ENCODE measurements around the gene OR2H2. TPM values are rescaled to one million over a fixed set of nuclear protein-coding genes. Genes with fewer than 3 reads are reported as not detected.

Gene OR2H2
- total RNA-seq, 1 experiment from 2014 or later, result not detected

DNA sequence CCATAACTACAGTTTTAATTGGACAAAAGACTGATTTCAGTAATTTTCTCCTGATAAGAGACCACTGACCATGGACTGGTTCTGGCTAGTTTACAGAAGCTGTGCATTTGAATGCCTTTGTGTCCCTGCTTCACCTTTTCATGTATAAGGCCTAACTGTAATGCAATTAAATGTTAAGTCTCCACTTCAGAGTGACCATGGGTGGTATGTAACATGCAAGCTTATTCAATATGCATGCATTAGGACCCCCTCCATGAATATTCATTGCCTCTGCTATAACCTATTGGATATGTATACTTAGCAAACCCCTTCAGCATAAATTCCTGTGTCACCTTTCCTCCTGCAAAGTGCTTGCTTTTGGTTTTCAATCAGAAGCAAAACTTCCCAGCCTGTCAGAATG is 27.6 kb upstream of the OR2H2 start:
- Histone ChIP-seq H3K79me2 (ENCODE audit: low read length) (no peaks in the 10 kb centered on the region), H3K9me3 (ENCODE audit: low read length) (no peaks in the 10 kb centered on the region), H3K36me3 (ENCODE audit: low read depth, low read length) (no peaks in the 10 kb centered on the region), H3K4me3 (ENCODE audit: low read length) (no peak overlapping the region), H3K27me3 (ENCODE audit: low read length) (peaks cover 87% of the 10 kb centered on the region), H3F3A (ENCODE audit: low read length, unreplicated experiment) (no peaks in the 10 kb centered on the region), H4K20me1 (ENCODE audit: low read length) (no peaks in the 10 kb centered on the region), H3K4me2 (ENCODE audit: low read length) (no peak overlapping the region), H3K9me2 (replicated peaks; ENCODE audit: low read length) (no peaks in the 10 kb centered on the region), H3K27ac (ENCODE audit: low read length) (no peak overlapping the region), H2AFZ (ENCODE audit: low read length) (no peak overlapping the region), H3K9ac (ENCODE audit: low read length) (no peak overlapping the region), H3K4me1 (ENCODE audit: insufficient read depth, low read length) (no peaks in the 10 kb centered on the region)
- intact Hi-C loops (cut with micrococcal nuclease), result no loop called here
- BruUV-seq (replicated peaks), result no TSS peak
- ChIA-PET CTCF (no interaction called here), POLR2A (ENCODE audit: unreplicated experiment) (no interaction called here)
- ATAC-seq (no peak), DNase-seq (no peak)
- no peak for TF ChIP-seq EZH2phosphoT487 (IDR thresholded peaks at IDR 0.05; ENCODE audit: borderline replicate concordance, low read length)
- TF ChIP-seq, protein P1, sequence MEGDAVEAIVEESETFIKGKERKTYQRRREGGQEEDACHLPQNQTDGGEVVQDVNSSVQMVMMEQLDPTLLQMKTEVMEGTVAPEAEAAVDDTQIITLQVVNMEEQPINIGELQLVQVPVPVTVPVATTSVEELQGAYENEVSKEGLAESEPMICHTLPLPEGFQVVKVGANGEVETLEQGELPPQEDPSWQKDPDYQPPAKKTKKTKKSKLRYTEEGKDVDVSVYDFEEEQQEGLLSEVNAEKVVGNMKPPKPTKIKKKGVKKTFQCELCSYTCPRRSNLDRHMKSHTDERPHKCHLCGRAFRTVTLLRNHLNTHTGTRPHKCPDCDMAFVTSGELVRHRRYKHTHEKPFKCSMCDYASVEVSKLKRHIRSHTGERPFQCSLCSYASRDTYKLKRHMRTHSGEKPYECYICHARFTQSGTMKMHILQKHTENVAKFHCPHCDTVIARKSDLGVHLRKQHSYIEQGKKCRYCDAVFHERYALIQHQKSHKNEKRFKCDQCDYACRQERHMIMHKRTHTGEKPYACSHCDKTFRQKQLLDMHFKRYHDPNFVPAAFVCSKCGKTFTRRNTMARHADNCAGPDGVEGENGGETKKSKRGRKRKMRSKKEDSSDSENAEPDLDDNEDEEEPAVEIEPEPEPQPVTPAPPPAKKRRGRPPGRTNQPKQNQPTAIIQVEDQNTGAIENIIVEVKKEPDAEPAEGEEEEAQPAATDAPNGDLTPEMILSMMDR (conservative IDR thresholded peaks at IDR 0.05; ENCODE audit: low read depth, low read length), result no peak
- TF ChIP-seq EZH2 (IDR thresholded peaks at IDR 0.05; ENCODE audit: low read length, unreplicated experiment), result no peak

DNA sequence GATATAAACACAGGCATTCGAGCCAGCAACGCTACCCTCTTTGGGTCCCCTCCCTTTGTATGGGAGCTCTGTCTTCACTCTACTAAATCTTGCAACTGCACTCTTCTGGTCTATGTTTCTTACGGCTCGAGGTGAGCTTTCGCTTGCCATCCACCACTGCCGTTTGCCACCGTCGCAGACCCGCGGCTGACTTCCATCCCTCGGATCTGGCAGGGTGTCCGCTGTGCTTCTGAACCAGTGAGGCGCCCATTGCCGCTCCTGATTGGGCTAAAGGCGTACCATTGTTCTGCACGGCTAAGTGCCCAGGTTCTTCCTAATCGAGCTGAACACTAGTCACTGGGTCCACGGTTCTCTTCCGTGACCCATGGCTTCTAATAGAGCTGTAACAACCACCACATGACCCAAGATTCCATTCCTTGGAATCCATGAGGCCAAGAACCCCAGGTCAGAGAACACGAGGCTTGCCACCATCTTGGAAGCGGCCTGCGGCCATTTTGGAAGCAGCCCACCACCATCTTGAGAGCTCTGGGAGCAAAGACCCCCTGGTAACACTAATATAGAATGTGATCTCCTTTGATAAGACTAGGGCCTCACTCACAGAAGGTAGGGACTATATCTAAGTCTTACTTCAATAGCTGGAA is 26.4 kb upstream of the OR2H2 start:
- H3K9me2 ChIP-seq (replicated peaks; ENCODE audit: low read length), result no peaks in the 10 kb centered on the region
- H3K4me2 ChIP-seq (ENCODE audit: low read length), result no peak overlapping the region
- no peak overlapping the region for H3K4me3 ChIP-seq (ENCODE audit: low read length)
- H4K20me1 ChIP-seq (ENCODE audit: low read length), result no peaks in the 10 kb centered on the region
- TF ChIP-seq EZH2 (IDR thresholded peaks at IDR 0.05; ENCODE audit: low read length, unreplicated experiment) (no peak), EZH2phosphoT487 (IDR thresholded peaks at IDR 0.05; ENCODE audit: borderline replicate concordance, low read length) (no peak)
- TF ChIP-seq, protein P1 (conservative IDR thresholded peaks at IDR 0.05; ENCODE audit: low read depth, low read length), result no peak
- no peak for DNase-seq
- H3K4me1 ChIP-seq (ENCODE audit: insufficient read depth, low read length), result no peaks in the 10 kb centered on the region
- H3K9me3 ChIP-seq (ENCODE audit: low read length), result no peaks in the 10 kb centered on the region
- no peak overlapping the region for H3K9ac ChIP-seq (ENCODE audit: low read length)
- intact Hi-C loops (cut with micrococcal nuclease), result no loop called here
- CTCF ChIA-PET, result no interaction called here
- no peak for ATAC-seq
- H3K79me2 ChIP-seq (ENCODE audit: low read length), result no peaks in the 10 kb centered on the region
- BruUV-seq (replicated peaks), result no TSS peak
- POLR2A ChIA-PET (ENCODE audit: unreplicated experiment), result no interaction called here
- H3F3A ChIP-seq (ENCODE audit: low read length, unreplicated experiment), result no peaks in the 10 kb centered on the region
- H3K36me3 ChIP-seq (ENCODE audit: low read depth, low read length), result no peaks in the 10 kb centered on the region
- no peak overlapping the region for H3K27ac ChIP-seq (ENCODE audit: low read length)
- peaks cover 86% of the 10 kb centered on the region for H3K27me3 ChIP-seq (ENCODE audit: low read length)
- H2AFZ ChIP-seq (ENCODE audit: low read length), result no peak overlapping the region

DNA sequence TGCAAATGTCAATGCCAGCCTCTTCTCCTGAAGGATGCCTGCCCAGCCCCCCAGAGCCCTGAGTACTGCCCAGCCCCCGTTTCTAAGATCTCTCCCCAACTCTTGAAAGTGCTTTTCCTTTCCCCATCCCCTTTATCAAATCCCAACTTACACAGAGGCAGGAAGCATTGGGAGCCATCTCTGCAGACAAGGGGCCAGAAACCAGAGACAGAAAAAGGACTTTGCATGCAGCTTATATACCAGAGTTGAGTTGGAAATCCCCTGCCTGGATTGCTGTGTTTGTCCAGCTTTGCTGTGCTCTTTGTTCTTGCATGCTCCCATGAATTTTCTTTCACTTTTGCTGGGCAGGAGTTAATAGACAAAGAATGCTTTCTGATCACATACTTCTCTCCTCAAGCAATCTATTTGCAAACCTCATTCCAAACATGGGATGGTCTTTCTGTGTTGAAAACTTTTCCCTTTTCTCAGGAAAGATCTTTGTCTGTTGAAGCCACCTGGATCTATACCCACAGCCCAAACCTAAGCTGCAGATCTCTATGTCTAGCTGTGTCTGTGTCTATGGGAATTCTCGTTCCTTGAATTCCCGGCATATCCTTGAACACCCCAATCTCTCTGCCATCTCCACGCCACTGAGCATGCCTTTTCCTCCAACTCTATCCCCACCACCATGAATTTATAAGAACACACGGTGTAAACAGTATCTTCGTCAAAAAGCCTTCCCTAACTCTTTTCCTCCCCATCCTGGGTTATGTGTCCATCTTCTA is 25.2 kb upstream of the OR2H2 start, which contains the start of gene UBD:
TSS of gene UBD (minus strand) at position 209 of the 764 bp plus-strand sequence. CDS start at position 178, 31 bp downstream.
- Histone ChIP-seq H3K36me3 (ENCODE audit: low read depth, low read length) (no peaks in the 10 kb centered on the region), H3K4me2 (ENCODE audit: low read length) (no peak within 1 kb of the TSS), H3K4me1 (ENCODE audit: insufficient read depth, low read length) (no peaks in the 10 kb centered on the region), H3K27ac (ENCODE audit: low read length) (no peak within 1 kb of the TSS), H3K27me3 (ENCODE audit: low read length) (peaks cover 75% of the 10 kb centered on the region), H3F3A (ENCODE audit: low read length, unreplicated experiment) (no peaks in the 10 kb centered on the region), H2AFZ (ENCODE audit: low read length) (no peak within 1 kb of the TSS), H3K9me3 (ENCODE audit: low read length) (no peaks in the 10 kb centered on the region), H3K9me2 (replicated peaks; ENCODE audit: low read length) (no peaks in the 10 kb centered on the region), H4K20me1 (ENCODE audit: low read length) (no peaks in the 10 kb centered on the region), H3K79me2 (ENCODE audit: low read length) (no peaks in the 10 kb centered on the region), H3K4me3 (ENCODE audit: low read length) (no peak within 1 kb of the TSS), H3K9ac (ENCODE audit: low read length) (no peak within 1 kb of the TSS)
- intact Hi-C loops (cut with micrococcal nuclease), result no loop called here
- TF ChIP-seq EZH2phosphoT487 (IDR thresholded peaks at IDR 0.05; ENCODE audit: borderline replicate concordance, low read length), result no peak
- TF ChIP-seq EZH2 (IDR thresholded peaks at IDR 0.05; ENCODE audit: low read length, unreplicated experiment), result no peak
- TF ChIP-seq, protein P1 (conservative IDR thresholded peaks at IDR 0.05; ENCODE audit: low read depth, low read length), result no peak
- ATAC-seq (no peak), DNase-seq (no peak)
- BruUV-seq (replicated peaks), result no TSS peak
- ChIA-PET POLR2A (ENCODE audit: unreplicated experiment) (no interaction called here), CTCF (no interaction called here)
